H1 (cell line): ENCODE data around the gene UBTD1. TPM values are rescaled to one million over a fixed set of nuclear protein-coding genes. Genes with fewer than 3 reads are reported as not detected.

Experiments used
- CTCF ChIA-PET: fragments of 300-600 bp; sonication (Branson Sonifier 250); formaldehyde crosslinking; loops from one replicate; lab custom pipeline; 2021; ENCODE audit not compliant: partially characterized antibody; lab: Charles Lee
- POLR2A ChIA-PET: fragments of 300-600 bp; sonication (Branson Sonifier 250); formaldehyde crosslinking; loops from one replicate; lab custom pipeline; 2021; ENCODE audit warnings: inconsistent platforms; ENCODE audit not compliant: partially characterized antibody; lab: Charles Lee
- DNase-seq, 2 experiments: peaks; one replicate each; pipeline versions ENCODE4 v3.0.0 to v3.0.0-alpha.2; 2010 to 2022; ENCODE audit warnings: low spot score in 2 of 2, low read depth in 1 of 2, mixed read lengths in 1 of 2
- FAIRE-seq: peaks from 2 replicates; lab custom pipeline; 2011; peaks lifted over from hg19 to GRCh38; lab: Jason Lieb, UNC
- H2AFZ ChIP-seq: 2 replicates; pipeline ENCODE4 v1.8.1; 2012; ENCODE audit warnings: low read length, inconsistent platforms
- H2AK5ac ChIP-seq: 2 replicates; pipeline ENCODE4 v1.6.1; 2013; ENCODE audit warnings: low read depth, low read length
- H2BK120ac ChIP-seq: replicated peaks from 2 replicates; pipeline ENCODE3; 2013; ENCODE audit warnings: low read depth, low read length, inconsistent platforms
- H2BK12ac ChIP-seq: 2 replicates; pipeline ENCODE4 v1.6.1; 2013; ENCODE audit warnings: low read depth, low read length
- H2BK15ac ChIP-seq: 2 replicates; pipeline ENCODE4 v1.6.1; 2013; ENCODE audit warnings: low read length
- H2BK20ac ChIP-seq: 2 replicates; pipeline ENCODE4 v1.6.1; 2013; ENCODE audit warnings: low read length
- H2BK5ac ChIP-seq: 2 replicates; pipeline ENCODE4 v1.6.1; 2013; ENCODE audit warnings: low read depth, low read length
- H3K14ac ChIP-seq: 2 replicates; pipeline ENCODE4 v1.6.1; 2013; ENCODE audit warnings: inconsistent platforms; ENCODE audit not compliant: insufficient read length
- H3K18ac ChIP-seq: 2 replicates; pipeline ENCODE4 v1.6.1; 2013; ENCODE audit warnings: low read length; ENCODE audit errors: extremely low read depth
- H3K23ac ChIP-seq: 2 replicates; pipeline ENCODE4 v1.6.1; 2013; ENCODE audit warnings: inconsistent platforms; ENCODE audit not compliant: insufficient read length
- H3K23me2 ChIP-seq: 2 replicates; pipeline ENCODE4 v1.6.1; 2013; ENCODE audit warnings: low read depth, low read length
- H3K27ac ChIP-seq: 2 replicates; pipeline ENCODE4 v1.6.1; 2011; ENCODE audit warnings: low read depth, low read length, inconsistent platforms
- H3K27me3 ChIP-seq, 4 experiments: replicated peaks in 1 of 4; 1 replicate in 1 of 4; 2 replicates in 3 of 4; pipeline versions ENCODE4 v1.6.1 to v1.8.1; 2011 to 2013; ENCODE audit warnings: low read length in 3 of 4, mild to moderate bottlenecking in 3 of 4, inconsistent platforms in 2 of 4, mixed read lengths in 2 of 4, moderate library complexity in 1 of 4; ENCODE audit not compliant: control insufficient read depth in 3 of 4, insufficient read depth in 3 of 4; ENCODE audit errors: extremely low read depth in 1 of 4
- H3K36me3 ChIP-seq, 4 experiments: 2 replicates each; pipeline versions ENCODE4 v1.6.1 to v1.8.1; 2011 to 2013; ENCODE audit warnings: mild to moderate bottlenecking in 4 of 4, low read length in 3 of 4, moderate library complexity in 2 of 4, control low read depth in 1 of 4, inconsistent platforms in 1 of 4; ENCODE audit not compliant: insufficient read depth in 4 of 4, control insufficient read depth in 2 of 4
- H3K4ac ChIP-seq: replicated peaks from 2 replicates; pipeline ENCODE3; 2013; ENCODE audit warnings: low read length, low read depth, mixed read lengths, inconsistent platforms; ENCODE audit not compliant: insufficient read length
- H3K4me1 ChIP-seq, 4 experiments: replicated peaks in 1 of 4; 1 replicate in 1 of 4; 2 replicates in 3 of 4; pipeline versions ENCODE4 v1.6.1 to v1.8.1; 2011 to 2013; ENCODE audit warnings: low read length in 3 of 4, inconsistent platforms in 2 of 4, mixed read lengths in 1 of 4; ENCODE audit not compliant: insufficient read depth in 4 of 4, control insufficient read depth in 3 of 4
- H3K4me2 ChIP-seq, 2 experiments: 2 replicates each; pipeline versions ENCODE4 v1.6.1 to v1.8.1; 2011 to 2013; ENCODE audit warnings: low read depth in 2 of 2, low read length in 2 of 2, control low read depth in 1 of 2, inconsistent platforms in 1 of 2, mild to moderate bottlenecking in 1 of 2; ENCODE audit not compliant: insufficient read depth in 1 of 2
- H3K4me3 ChIP-seq, 4 experiments: fragments of 200-600, 300-600 bp in 1 of 4; sonication (generic), shearing (Covaris generic), sonication (Bioruptor Twin) in 1 of 4; 2 replicates each; pipeline versions ENCODE4 v1.5.1 to v1.8.1; 2011 to 2016; ENCODE audit warnings: low read length in 4 of 4, low read depth in 3 of 4, control low read depth in 2 of 4, inconsistent platforms in 2 of 4, mild to moderate bottlenecking in 2 of 4, mixed read lengths in 1 of 4, moderate library complexity in 1 of 4; ENCODE audit not compliant: insufficient read depth in 2 of 4; ENCODE audit errors: extremely low read depth in 1 of 4
- H3K56ac ChIP-seq: replicated peaks from 2 replicates; pipeline ENCODE3; 2013; ENCODE audit warnings: low read depth, mild to moderate bottlenecking, mixed read lengths, low read length, inconsistent platforms; ENCODE audit not compliant: insufficient read length
- H3K79me1 ChIP-seq: 2 replicates; pipeline ENCODE4 v1.6.1; 2013; ENCODE audit warnings: low read depth, low read length, control low read depth
- H3K79me2 ChIP-seq, 2 experiments: 2 replicates each; pipeline versions ENCODE4 v1.6.1 to v1.8.1; 2012 to 2013; ENCODE audit warnings: low read length in 2 of 2, mild to moderate bottlenecking in 2 of 2, inconsistent platforms in 1 of 2; ENCODE audit not compliant: insufficient read depth in 2 of 2, control insufficient read depth in 1 of 2
- H3K9ac ChIP-seq, 4 experiments: replicated peaks in 1 of 4; 1 replicate in 1 of 4; 2 replicates in 3 of 4; pipeline versions ENCODE4 v1.6.1 to v1.8.1; 2011 to 2013; ENCODE audit warnings: low read depth in 3 of 4, low read length in 3 of 4, control low read depth in 2 of 4, mild to moderate bottlenecking in 2 of 4, moderate library complexity in 2 of 4, inconsistent platforms in 1 of 4; ENCODE audit errors: extremely low read depth in 1 of 4
- H3K9me3 ChIP-seq, 2 experiments: 2 replicates each; pipeline versions ENCODE4 v1.6.1 to v1.8.1; 2012 to 2013; ENCODE audit warnings: mild to moderate bottlenecking in 2 of 2, moderate library complexity in 2 of 2, control low read depth in 1 of 2, inconsistent platforms in 1 of 2, low read depth in 1 of 2, low read length in 1 of 2, mixed read lengths in 1 of 2; ENCODE audit not compliant: insufficient read depth in 2 of 2
- H4K20me1 ChIP-seq, 2 experiments: replicated peaks in 1 of 2; 2 replicates each; pipeline versions ENCODE3 to v1.8.1; 2011 to 2013; ENCODE audit warnings: inconsistent platforms in 2 of 2, low read length in 2 of 2, mild to moderate bottlenecking in 1 of 2; ENCODE audit not compliant: insufficient read depth in 2 of 2, control insufficient read depth in 1 of 2
- H4K5ac ChIP-seq: 2 replicates; pipeline ENCODE4 v1.6.1; 2013; ENCODE audit warnings: low read length, low read depth, mixed read lengths, inconsistent platforms; ENCODE audit not compliant: insufficient read length
- H4K8ac ChIP-seq: 2 replicates; pipeline ENCODE4 v1.8.0; 2013; ENCODE audit warnings: mild to moderate bottlenecking, moderate library complexity, low read length, inconsistent platforms; ENCODE audit not compliant: insufficient read depth; ENCODE audit errors: extremely low read depth
- H4K91ac ChIP-seq: replicated peaks from 2 replicates; pipeline ENCODE3; 2013; ENCODE audit warnings: low read length, mixed read lengths, inconsistent platforms; ENCODE audit not compliant: insufficient read length
- CEBPB ChIP-seq: IDR thresholded peaks from 2 replicates; pipeline ENCODE4 v1.6.1; 2012; ENCODE audit warnings: low read depth, low read length
- CHD2 ChIP-seq: IDR thresholded peaks from 2 replicates; pipeline ENCODE4 v1.6.1; 2012; ENCODE audit warnings: low read length, improper control_type of control experiment
- CREB1 ChIP-seq: IDR thresholded peaks from 2 replicates; pipeline ENCODE4 v1.6.1; 2012; ENCODE audit warnings: inconsistent platforms
- CTCF ChIP-seq, 3 experiments: IDR thresholded peaks; 1 replicate in 2 of 3; 2 replicates in 1 of 3; pipeline versions ENCODE4 v1.5.1 to v1.6.1; 2011; ENCODE audit warnings: low read length in 3 of 3, mild to moderate bottlenecking in 3 of 3, inconsistent platforms in 2 of 3, low read depth in 1 of 3, moderate library complexity in 1 of 3; ENCODE audit not compliant: insufficient read depth in 1 of 3; ENCODE audit errors: control extremely low read depth in 1 of 3
- GABPA ChIP-seq: IDR thresholded peaks from 2 replicates; pipeline ENCODE4 v1.6.1; 2011; ENCODE audit warnings: mild to moderate bottlenecking, low read length, moderate library complexity, borderline replicate concordance; ENCODE audit not compliant: insufficient read depth
- HDAC2 ChIP-seq, 2 experiments: fragments of 300-600 bp in 1 of 2; sonication (generic) in 1 of 2; IDR thresholded peaks; 2 replicates each; pipeline ENCODE4 v1.6.1; 2011 to 2012; ENCODE audit warnings: low read depth in 2 of 2, low read length in 2 of 2, mild to moderate bottlenecking in 2 of 2, moderate library complexity in 2 of 2, borderline replicate concordance in 1 of 2, inconsistent platforms in 1 of 2
- SP1 ChIP-seq: IDR thresholded peaks from 2 replicates; pipeline ENCODE4 v1.6.1; 2011; ENCODE audit warnings: low read depth, low read length
- SP4 ChIP-seq: IDR thresholded peaks from 2 replicates; pipeline ENCODE4 v1.6.1; 2012; ENCODE audit warnings: low read length, inconsistent platforms
- SUZ12 ChIP-seq: fragments of 200-600 bp; sonication (generic); IDR thresholded peaks from 2 replicates; pipeline ENCODE4 v1.6.1; 2012; ENCODE audit warnings: mild to moderate bottlenecking, inconsistent platforms, low read length, moderate library complexity, mixed read lengths
- TEAD4 ChIP-seq: IDR thresholded peaks from 2 replicates; pipeline ENCODE4 v1.6.1; 2012; ENCODE audit warnings: low read depth, low read length, inconsistent platforms, mixed read lengths
- WGBS, 2 experiments: shearing (Covaris generic) in 1 of 2; methylation state at CpG; one replicate each; pipeline versions ENCODE4 v1.1.6 to v1.1.7; 2013 to 2015; ENCODE audit warnings: low lambda C conversion rate in 2 of 2, mixed read lengths in 2 of 2, inconsistent platforms in 1 of 2, low coverage in 1 of 2, missing lambda C conversion rate in 1 of 2; ENCODE audit not compliant: insufficient replicate concordance in 2 of 2, insufficient coverage in 1 of 2, insufficient read length in 1 of 2; ENCODE audit errors: extremely low coverage in 1 of 2, missing lambda C conversion rate in 1 of 2; 5-methylcytosine and 5-hydroxymethylcytosine counted together
- polyA plus RNA-seq, 7 experiments: library from polyadenylated mRNA; depleted of rRNA in 3 of 7; stranded (reverse) in 5 of 7; unstranded in 2 of 7; fragments of >200 nt in 5 of 7; fragments of 200-250 nt in 2 of 7; gene quantifications; 1 replicate in 5 of 7; 2 replicates in 1 of 7; 4 replicates in 1 of 7; pipeline versions ENCODE4 v1.2.1 to v1.2.3, GENCODE V29; 2011 to 2013; ENCODE audit warnings: missing spikeins in 2 of 7, mixed read lengths in 2 of 7
- total RNA-seq: library from RNA; stranded (reverse); fragmentation: NEBNext Ultra II Directional; extraction: Animal tissue kit (Norgen Biotek cat#: 25700); gene quantifications from 2 replicates; pipeline ENCODE4 v1.2.1, GENCODE V29; 2021

UBTD1 gene
- total and polyA plus RNA-seq, 2 of the 8 experiments (the other 6 are each of a cell fraction or from before 2014, with no cell fraction given), result 22.3 to 36.2 TPM

DNA sequence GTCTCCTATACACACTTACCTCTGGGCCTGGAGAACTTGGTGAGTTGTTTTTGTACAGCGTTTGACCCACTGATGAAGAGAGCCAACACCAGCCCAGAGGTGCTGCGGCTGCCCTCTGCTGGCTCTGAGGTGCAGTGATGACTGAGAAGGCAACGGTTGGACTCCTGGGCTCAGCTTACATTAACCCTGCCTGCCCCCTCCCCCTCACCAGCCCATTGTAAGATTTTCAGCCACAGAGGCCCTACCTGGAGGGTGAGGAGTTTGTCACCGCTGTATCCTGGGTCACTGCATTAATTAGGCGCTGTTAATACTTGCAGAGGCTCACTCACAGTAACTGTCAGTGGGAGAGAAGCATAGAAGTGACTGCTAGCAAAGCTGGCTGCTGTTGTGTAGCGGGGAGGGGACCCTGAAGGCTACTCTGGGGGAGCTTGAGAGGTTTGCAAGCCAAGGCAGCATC lies 54.9 kb downstream of the UBTD1 start:
- Histone ChIP-seq H3K9ac (no peak overlapping the region), H2AFZ (no peak overlapping the region), H2AK5ac (no peak overlapping the region), H3K79me2 (peaks cover 0 to 5% of the 10 kb centered on the region in 2 experiments; a peak in 1 of 4 replicates), H3K14ac (no peak overlapping the region), H2BK12ac (0 out of 2 replicates have a peak overlapping the region, but pooled peaks have one; percentile 13), H3K36me3 (no peaks in the 10 kb centered on the region), H3K4me2 (peak overlapping the region; percentile 20 to 52; a peak in 3 of 4 replicates), H3K23me2 (no peaks in the 10 kb centered on the region), H2BK120ac (no peak overlapping the region), H3K9me3 (0 out of 4 replicates have a peak, but pooled peaks cover 0 to 3% of the 10 kb centered on the region in 2 experiments), H4K8ac (no peak overlapping the region), H2BK5ac (no peak overlapping the region), H4K20me1 (no peaks in the 10 kb centered on the region), H3K4ac (no peak overlapping the region), H2BK20ac (0 out of 2 replicates have a peak overlapping the region, but pooled peaks have one; percentile 1), H3K27me3 (no peaks in the 10 kb centered on the region), H4K91ac (no peak overlapping the region), H3K18ac (peak overlapping the region; percentile 82; the same call in 1 of the 2 replicates), H2BK15ac (0 out of 2 replicates have a peak overlapping the region, but pooled peaks have one; percentile 5), H3K23ac (no peak overlapping the region), H4K5ac (peak overlapping the region; percentile 45), H3K4me1 (peaks cover 15 to 29% (median 22%) of the 10 kb centered on the region in 4 experiments), H3K56ac (no peak overlapping the region), H3K4me3 (peak overlapping the region in 3 of 4 experiments; percentile 30 to 32 (median 31); a peak in 6 of 8 replicates), H3K79me1 (no peaks in the 10 kb centered on the region), H3K27ac (no peak overlapping the region; the same call in 1 of the 2 replicates)
- DNase-seq, result peak in 1 of 2 experiments; percentile 81
- peak; percentile 91 for FAIRE-seq
- CTCF ChIA-PET, result interaction anchor here (0.6 to 15.4 kb wide), 25 partner anchors 9 to 183 kb away, joined by 3 to 388 read pairs (median 5); partner anchors contain the start of genes ANKRD2, UBTD1 and ZFYVE27
- WGBS, 2 experiments, result 8% methylated on average over 6 of the region's 6 CpGs; no CpG with 5 or more reads in 1 of the 2 experiments
- POLR2A ChIA-PET, result interaction anchor here (0.7 to 2.9 kb wide), 6 partner anchors 11 to 99 kb away, joined by 3 to 12 read pairs (median 4); partner anchors contain the start of gene UBTD1
- peak; percentile 73 for TF ChIP-seq CREB1
- peak; percentile 89 to 95 (median 95) for TF ChIP-seq CTCF (IDR thresholded peaks at IDR 0.05; ENCODE audit: control extremely low read depth in 1 of 3, insufficient read depth in 1 of 3, low read depth in 1 of 3, low read length in 3 of 3)
- peak; percentile 32; the same call in 1 of the 2 replicates for TF ChIP-seq SP4
- no peak for TF ChIP-seq GABPA
- TF ChIP-seq CHD2, result peak; percentile 53; the same call in 1 of the 2 replicates
- TF ChIP-seq CEBPB, result no peak
- TF ChIP-seq TEAD4, result no peak
- no peak for TF ChIP-seq HDAC2 (IDR thresholded peaks at IDR 0.05; ENCODE audit: borderline replicate concordance in 1 of 2, low read depth in 2 of 2, low read length in 2 of 2)
- peak; percentile 70 for TF ChIP-seq SP1
- TF ChIP-seq SUZ12, result no peak
